Measurements from ENCODE around the gene CD37. TPM values are rescaled to one million over a fixed set of nuclear protein-coding genes. Genes with fewer than 3 reads are reported as not detected.
"Not testable (repeated sequence)": the region's sequence is repeated elsewhere in the genome, so short reads cannot be mapped to it uniquely, and the experiment has no call there.

CD37 gene, protein sequence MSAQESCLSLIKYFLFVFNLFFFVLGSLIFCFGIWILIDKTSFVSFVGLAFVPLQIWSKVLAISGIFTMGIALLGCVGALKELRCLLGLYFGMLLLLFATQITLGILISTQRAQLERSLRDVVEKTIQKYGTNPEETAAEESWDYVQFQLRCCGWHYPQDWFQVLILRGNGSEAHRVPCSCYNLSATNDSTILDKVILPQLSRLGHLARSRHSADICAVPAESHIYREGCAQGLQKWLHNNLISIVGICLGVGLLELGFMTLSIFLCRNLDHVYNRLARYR
- total RNA-seq: 1 to 10 TPM; 3.8 to 8.0 (median 6.5) TPM
- polyA plus RNA-seq: 2.3 TPM
- long read RNA-seq, donor 1, transcript CD37-201 (8 exons, 1,265 nt): major isoform, 6 of 8 reads
- long read RNA-seq, donor 1, partial matches to known transcripts: 0 of 8 reads
- long read RNA-seq, donor 1, other reads (novel, unspliced or antisense): 0 of 8 reads
- long read RNA-seq, donor 2, partial matches to known transcripts: 1 of 4 reads
- long read RNA-seq, donor 2, other reads (novel, unspliced or antisense): 2 of 4 reads
- long read RNA-seq, donor 3, partial matches to known transcripts: 1 of 2 reads
- long read RNA-seq, donor 3, other reads (novel, unspliced or antisense): 0 of 2 reads
- long read RNA-seq, donor 4, partial matches to known transcripts: 0 of 1 reads
- long read RNA-seq, donor 4, other reads (novel, unspliced or antisense): 0 of 1 reads

DNA sequence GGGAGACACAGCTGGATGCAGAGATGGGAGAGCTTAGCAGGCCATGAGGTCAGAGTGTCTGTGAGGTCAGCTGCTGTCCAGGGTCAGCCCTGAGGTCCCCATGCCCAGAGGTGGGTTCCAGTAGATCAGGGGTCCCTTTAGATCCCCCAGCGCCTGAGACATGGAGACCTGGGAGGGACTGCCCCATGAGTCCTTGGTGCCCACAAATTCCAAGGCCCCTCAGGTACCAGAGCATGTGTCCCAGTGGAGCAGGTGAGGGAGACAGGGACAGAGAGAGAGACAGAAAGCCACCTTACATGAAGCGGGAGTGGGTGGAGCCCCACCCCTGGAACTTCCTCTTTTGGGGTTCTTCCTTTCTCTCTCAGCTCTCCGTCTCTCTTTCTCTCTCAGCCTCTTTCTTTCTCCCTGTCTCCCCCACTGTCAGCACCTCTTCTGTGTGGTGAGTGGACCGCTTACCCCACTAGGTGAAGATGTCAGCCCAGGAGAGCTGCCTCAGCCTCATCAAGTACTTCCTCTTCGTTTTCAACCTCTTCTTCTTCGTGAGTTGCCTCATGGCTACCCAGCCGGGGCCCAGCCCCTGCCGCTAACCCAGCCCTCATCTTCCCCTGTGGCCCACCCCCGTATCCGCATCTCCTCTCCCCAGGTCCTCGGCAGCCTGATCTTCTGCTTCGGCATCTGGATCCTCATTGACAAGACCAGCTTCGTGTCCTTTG is at the start of gene CD37:
Gene CD37, plus strand, starts transcription at position 336 of the 713 bp plus-strand sequence. Its CDS starts 135 bp downstream, at position 471.
- Histone ChIP-seq H3K27me3 (ENCODE audit: control insufficient read depth, insufficient read depth) (no peaks in the 10 kb centered on the region), H3K27ac (ENCODE audit: low read length) (no peak within 1 kb of the TSS), H3K9me3 (ENCODE audit: control insufficient read depth, low read length) (no peaks in the 10 kb centered on the region), H3K4me1 (ENCODE audit: control insufficient read depth, insufficient read depth, low read length) (no peaks in the 10 kb centered on the region), H3K4me3 (ENCODE audit: low read length) (peak within 1 kb of the TSS; percentile 21)
- intact Hi-C loops (cut with DNase I): no loop called here
- WGBS: 74% methylated on average over 13 of the region's 13 CpGs
- no peak for ATAC-seq
- no peak for DNase-seq

DNA sequence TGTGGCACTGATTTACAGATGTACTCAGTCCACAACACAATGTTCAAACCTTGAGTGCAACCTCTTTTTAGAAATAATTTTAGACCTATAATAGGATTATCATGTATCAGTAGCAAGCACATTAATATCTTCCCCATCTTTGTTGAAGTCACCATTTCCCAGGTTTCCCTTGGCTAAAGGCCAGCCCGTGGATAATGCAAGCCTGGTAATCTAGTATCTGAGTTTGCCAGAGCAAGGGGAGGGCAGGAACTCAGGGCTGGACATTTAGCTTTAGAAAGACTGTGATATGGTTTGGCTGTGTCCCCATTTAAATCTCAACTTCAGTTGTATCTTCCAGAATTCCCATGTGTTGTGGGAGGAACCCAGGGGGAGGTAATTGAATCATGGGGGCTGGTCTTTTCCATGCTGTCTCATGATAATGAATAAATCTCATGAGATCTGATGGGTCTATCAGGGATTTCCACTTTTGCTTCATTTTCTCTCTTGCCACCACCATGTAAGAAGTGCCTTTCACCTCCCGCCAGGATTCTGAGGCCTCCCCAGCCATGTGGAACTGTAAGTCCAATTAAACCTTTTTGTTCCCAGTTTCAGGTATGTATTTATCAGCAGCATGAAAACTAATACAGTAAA is 48.0 kb upstream of the CD37 start:
- ATAC-seq (peak in 1 of 2 donors; percentile 26), DNase-seq (no peak)
- Histone ChIP-seq H3K4me3 (ENCODE audit: low read length) (no peak overlapping the region), H3K27ac (ENCODE audit: low read length) (no peak overlapping the region), H3K9me3 (ENCODE audit: control insufficient read depth, low read length) (no peaks in the 10 kb centered on the region), H3K4me1 (ENCODE audit: control insufficient read depth, insufficient read depth, low read length) (no peaks in the 10 kb centered on the region), H3K27me3 (ENCODE audit: control insufficient read depth, insufficient read depth) (no peaks in the 10 kb centered on the region)
- intact Hi-C loops (cut with DNase I): no loop called here
- WGBS: 72% methylated on average over 2 of the region's 2 CpGs

DNA sequence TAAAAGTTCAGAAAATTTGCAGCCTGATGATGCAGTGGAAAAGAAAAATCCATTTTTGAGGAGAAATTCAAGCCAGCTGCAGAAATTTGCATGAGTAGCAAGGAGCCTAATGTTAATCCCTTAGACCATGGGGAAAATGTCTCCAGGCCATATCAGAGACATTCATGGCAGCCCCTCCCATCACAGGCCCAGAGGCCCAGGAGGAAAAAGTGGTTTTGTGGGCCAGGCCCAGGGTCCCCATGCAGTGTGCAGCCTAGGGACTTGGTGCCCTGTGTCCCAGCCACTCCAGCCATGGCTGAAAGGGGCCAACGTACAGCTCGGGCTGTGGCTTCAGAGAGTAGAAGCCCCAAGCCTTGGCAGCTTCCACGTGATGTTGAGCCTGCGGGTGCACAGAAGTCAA is 47.0 kb upstream of the CD37 start:
- DNase-seq; intact Hi-C loops (cut with DNase I); H3K27ac ChIP-seq (ENCODE audit: low read length); H3K4me1 ChIP-seq (ENCODE audit: control insufficient read depth, insufficient read depth, low read length); H3K4me3 ChIP-seq (ENCODE audit: low read length); H3K9me3 ChIP-seq (ENCODE audit: control insufficient read depth, low read length); ATAC-seq; H3K27me3 ChIP-seq (ENCODE audit: control insufficient read depth, insufficient read depth): not testable (repeated sequence)
- WGBS: 93% methylated on average over 4 of the region's 4 CpGs

DNA sequence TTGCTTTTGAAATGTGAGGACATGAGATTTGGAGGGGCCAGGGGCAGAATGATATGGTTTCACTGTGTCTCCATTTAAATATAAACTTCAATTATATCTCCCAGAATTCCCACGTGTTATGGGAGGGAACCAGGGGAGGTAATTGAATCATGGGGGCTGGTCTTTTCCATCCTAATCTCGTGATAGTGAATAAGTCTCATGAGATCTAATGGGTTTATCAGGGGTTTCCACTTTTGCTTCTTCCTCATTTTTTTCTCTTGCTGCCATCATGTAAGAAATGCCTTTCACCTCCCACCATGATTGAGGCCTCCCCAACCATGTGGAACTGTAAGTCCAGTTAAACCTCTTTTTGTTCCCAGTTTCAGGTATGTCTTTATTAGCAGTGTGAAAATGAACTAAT is 45.9 kb upstream of the CD37 start:
- H3K27me3 ChIP-seq (ENCODE audit: control insufficient read depth, insufficient read depth); H3K4me1 ChIP-seq (ENCODE audit: control insufficient read depth, insufficient read depth, low read length); ATAC-seq; DNase-seq; H3K9me3 ChIP-seq (ENCODE audit: control insufficient read depth, low read length); H3K4me3 ChIP-seq (ENCODE audit: low read length); H3K27ac ChIP-seq (ENCODE audit: low read length); intact Hi-C loops (cut with DNase I): not testable (repeated sequence)
- 40% methylated on average over 2 of the region's 2 CpGs for WGBS

DNA sequence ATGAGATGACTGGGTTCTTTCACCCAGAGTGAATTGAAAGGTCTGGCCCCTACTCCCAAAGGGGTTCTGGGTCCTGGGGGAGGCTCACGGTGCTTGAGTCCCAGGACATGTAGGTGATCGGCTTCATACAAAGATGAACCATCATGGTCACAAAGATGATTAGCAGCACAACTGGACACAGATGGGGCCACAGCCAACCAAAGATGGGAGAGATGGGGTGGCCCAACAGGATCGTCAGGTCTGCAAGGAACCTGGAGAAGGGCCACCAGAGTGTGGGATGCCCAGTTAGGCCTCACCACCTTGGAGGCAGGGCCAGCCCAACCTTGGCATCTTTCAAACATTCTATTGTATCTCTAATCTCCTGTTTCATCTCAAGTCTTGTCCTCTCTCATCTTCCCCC is 44.7 kb upstream of the CD37 start:
- 91% methylated on average over 3 of the region's 3 CpGs for WGBS
- DNase-seq (no peak), ATAC-seq (no peak)
- intact Hi-C loops (cut with DNase I): no loop called here
- Histone ChIP-seq H3K27me3 (ENCODE audit: control insufficient read depth, insufficient read depth) (no peaks in the 10 kb centered on the region), H3K4me3 (ENCODE audit: low read length) (no peak overlapping the region), H3K9me3 (ENCODE audit: control insufficient read depth, low read length) (no peaks in the 10 kb centered on the region), H3K4me1 (ENCODE audit: control insufficient read depth, insufficient read depth, low read length) (no peaks in the 10 kb centered on the region), H3K27ac (ENCODE audit: low read length) (no peak overlapping the region)

DNA sequence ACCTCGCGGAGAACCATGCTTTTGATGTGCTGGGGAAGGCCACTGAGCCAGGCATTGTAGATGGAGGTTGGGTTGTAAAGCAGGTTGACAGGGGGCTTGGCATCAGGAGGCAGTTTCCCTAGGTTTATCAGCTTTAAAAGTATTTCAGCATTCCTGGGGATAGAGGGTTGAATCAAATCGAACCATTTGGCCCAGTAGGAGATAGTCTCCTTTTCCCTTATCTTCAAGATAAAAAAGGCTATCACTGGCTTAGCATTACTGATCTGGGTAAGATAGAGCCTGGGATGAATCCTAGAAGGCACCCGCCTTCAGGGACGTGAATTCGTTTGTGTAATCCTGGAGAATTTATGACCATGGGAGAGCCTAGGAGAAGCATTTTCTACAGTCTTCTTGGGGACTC is 40.8 kb upstream of the CD37 start:
- H3K9me3 ChIP-seq (ENCODE audit: control insufficient read depth, low read length): no peaks in the 10 kb centered on the region
- no peaks in the 10 kb centered on the region for H3K27me3 ChIP-seq (ENCODE audit: control insufficient read depth, insufficient read depth)
- no peak overlapping the region for H3K27ac ChIP-seq (ENCODE audit: low read length)
- intact Hi-C loops (cut with DNase I): no loop called here
- WGBS: 83% methylated on average over 6 of the region's 6 CpGs
- no peak overlapping the region for H3K4me3 ChIP-seq (ENCODE audit: low read length)
- DNase-seq (no peak), ATAC-seq (no peak)
- no peaks in the 10 kb centered on the region for H3K4me1 ChIP-seq (ENCODE audit: control insufficient read depth, insufficient read depth, low read length)

DNA sequence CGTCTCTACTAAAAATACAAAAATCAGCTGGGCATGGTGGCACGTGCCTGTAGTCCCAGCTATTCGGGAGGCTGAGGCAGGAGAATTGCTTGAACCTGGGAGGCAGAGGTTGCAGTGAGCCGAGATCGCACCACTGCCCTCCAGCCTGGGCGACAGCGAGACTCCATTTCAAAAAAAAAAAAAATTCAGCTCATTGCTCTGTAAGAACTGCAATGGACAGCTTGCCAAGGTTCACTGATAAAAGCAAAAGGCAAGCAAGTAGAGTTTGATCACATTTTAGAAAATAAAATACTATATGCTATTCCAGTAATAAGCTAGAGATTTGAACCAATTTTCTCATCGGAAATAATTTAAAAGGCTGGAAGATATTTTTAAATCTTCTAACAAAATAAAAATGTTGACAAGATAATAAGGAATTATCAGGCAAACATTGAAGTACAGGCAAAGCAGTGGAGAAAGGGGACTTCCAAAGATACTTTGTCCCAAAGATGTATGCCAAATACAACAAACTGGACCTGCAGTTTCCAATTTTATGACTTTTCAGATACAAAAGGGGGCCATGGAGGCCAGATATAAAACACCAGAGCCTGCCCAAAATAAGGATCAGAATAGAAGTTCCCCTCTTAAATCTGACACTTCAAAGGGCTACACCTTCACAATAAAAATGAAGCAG is 39.9 kb upstream of the CD37 start:
- ATAC-seq (no peak), DNase-seq (no peak)
- Histone ChIP-seq H3K27ac (ENCODE audit: low read length) (no peak overlapping the region), H3K4me1 (ENCODE audit: control insufficient read depth, insufficient read depth, low read length) (no peaks in the 10 kb centered on the region), H3K27me3 (ENCODE audit: control insufficient read depth, insufficient read depth) (no peaks in the 10 kb centered on the region), H3K9me3 (ENCODE audit: control insufficient read depth, low read length) (no peaks in the 10 kb centered on the region), H3K4me3 (ENCODE audit: low read length) (no peak overlapping the region)
- WGBS: 68% methylated on average over 8 of the region's 8 CpGs
- intact Hi-C loops (cut with DNase I): no loop called here

DNA sequence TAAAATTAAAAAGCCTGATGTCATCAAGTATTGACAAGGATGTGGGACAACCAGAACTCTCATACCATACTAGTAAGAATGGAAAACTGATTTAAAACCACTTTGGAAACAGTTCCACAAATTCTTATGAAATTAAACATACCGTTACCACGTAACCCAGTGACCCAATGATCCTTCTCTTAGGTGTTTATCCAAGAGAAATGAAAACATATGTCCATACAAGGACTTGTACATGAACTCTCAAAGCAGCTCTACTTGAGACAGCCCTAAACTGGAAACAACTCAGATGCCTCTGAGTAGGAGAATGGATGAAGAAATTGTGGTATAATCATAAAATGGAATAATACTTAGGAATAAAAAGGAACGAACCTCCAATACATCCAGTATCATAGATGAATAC is 37.8 kb upstream of the CD37 start:
- DNase-seq (no peak), ATAC-seq (no peak)
- WGBS: 90% methylated on average over 3 of the region's 3 CpGs
- Histone ChIP-seq H3K9me3 (ENCODE audit: control insufficient read depth, low read length) (no peaks in the 10 kb centered on the region), H3K4me1 (ENCODE audit: control insufficient read depth, insufficient read depth, low read length) (no peaks in the 10 kb centered on the region), H3K27me3 (ENCODE audit: control insufficient read depth, insufficient read depth) (no peaks in the 10 kb centered on the region), H3K27ac (ENCODE audit: low read length) (no peak overlapping the region), H3K4me3 (ENCODE audit: low read length) (no peak overlapping the region)
- intact Hi-C loops (cut with DNase I): no loop called here

DNA sequence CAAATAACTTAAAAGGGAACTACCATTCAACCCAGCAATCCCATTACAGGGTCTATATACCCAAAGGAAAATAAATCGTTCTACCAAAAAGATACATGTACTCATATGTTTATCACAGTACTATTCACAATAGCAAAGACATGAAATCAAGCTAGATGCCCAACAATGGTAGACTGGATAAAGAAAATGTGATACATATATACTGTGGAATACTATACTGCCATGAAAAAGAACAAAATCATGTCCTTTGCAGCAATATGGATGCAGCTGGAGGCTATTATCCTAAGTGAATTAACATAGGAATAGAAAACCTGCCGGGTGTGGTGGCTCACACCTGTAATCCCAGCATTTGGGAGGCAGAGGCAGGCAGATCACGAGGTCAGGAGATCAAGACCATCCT is 36.6 kb upstream of the CD37 start:
- WGBS: 88% methylated on average over 3 of the region's 3 CpGs
- intact Hi-C loops (cut with DNase I); DNase-seq; H3K9me3 ChIP-seq (ENCODE audit: control insufficient read depth, low read length); ATAC-seq; H3K4me1 ChIP-seq (ENCODE audit: control insufficient read depth, insufficient read depth, low read length); H3K27me3 ChIP-seq (ENCODE audit: control insufficient read depth, insufficient read depth); H3K4me3 ChIP-seq (ENCODE audit: low read length); H3K27ac ChIP-seq (ENCODE audit: low read length): not testable (repeated sequence)

DNA sequence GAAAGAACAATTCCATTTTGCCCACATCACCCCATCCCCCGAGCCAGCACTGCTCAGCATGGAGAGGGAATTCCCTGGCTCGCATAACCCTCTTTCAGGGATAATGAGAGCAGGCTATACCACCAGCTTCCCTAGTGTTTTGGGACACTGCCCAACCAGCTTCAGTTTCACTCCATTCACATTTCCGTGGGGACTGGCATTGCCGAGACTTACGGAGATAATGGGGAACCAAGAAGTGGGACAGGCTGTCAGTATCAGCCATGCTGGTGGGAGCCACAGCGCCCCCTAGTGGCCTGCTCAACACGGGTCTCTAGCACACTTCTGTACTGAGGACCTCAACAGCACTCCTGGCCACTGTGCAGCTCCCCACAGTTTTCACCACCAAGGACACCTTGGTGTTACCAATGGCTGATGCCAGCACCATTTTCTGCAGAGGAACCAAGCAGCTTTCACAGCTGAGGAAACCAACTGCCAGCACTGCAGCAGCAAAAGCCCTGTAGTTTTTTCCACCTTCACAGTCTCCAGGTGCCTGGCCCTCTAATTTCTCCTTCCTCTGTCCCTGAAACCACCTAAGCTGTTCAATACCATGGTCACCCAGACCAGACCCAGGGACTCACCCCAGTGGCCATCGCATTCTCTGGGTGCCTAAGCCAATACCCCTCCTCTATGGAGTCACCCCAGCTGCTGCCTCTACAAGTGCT is 33.9 kb upstream of the CD37 start:
- DNase-seq (peak; percentile 81 to 92 (median 91)), ATAC-seq (peak; percentile 93 to 94)
- Histone ChIP-seq H3K9me3 (ENCODE audit: control insufficient read depth, low read length) (no peaks in the 10 kb centered on the region), H3K4me3 (ENCODE audit: low read length) (peak overlapping the region; percentile 25), H3K27ac (ENCODE audit: low read length) (no peak overlapping the region), H3K4me1 (ENCODE audit: control insufficient read depth, insufficient read depth, low read length) (no peaks in the 10 kb centered on the region), H3K27me3 (ENCODE audit: control insufficient read depth, insufficient read depth) (no peaks in the 10 kb centered on the region)
- WGBS: 22% methylated on average over 8 of the region's 8 CpGs
- intact Hi-C loops (cut with DNase I): loop anchor here in 1 of 4 donors (5.0 kb wide), 1 partner anchor 74 kb away; no protein-coding TSS in a partner anchor
